ENCODE measurements around the gene RFC5. TPM values are rescaled to one million over a fixed set of nuclear protein-coding genes. Genes with fewer than 3 reads are reported as not detected.

The RFC5 gene
- total and polyA plus RNA-seq, 4 donors = 7.3 to 16.0 (median 8.2) TPM

DNA sequence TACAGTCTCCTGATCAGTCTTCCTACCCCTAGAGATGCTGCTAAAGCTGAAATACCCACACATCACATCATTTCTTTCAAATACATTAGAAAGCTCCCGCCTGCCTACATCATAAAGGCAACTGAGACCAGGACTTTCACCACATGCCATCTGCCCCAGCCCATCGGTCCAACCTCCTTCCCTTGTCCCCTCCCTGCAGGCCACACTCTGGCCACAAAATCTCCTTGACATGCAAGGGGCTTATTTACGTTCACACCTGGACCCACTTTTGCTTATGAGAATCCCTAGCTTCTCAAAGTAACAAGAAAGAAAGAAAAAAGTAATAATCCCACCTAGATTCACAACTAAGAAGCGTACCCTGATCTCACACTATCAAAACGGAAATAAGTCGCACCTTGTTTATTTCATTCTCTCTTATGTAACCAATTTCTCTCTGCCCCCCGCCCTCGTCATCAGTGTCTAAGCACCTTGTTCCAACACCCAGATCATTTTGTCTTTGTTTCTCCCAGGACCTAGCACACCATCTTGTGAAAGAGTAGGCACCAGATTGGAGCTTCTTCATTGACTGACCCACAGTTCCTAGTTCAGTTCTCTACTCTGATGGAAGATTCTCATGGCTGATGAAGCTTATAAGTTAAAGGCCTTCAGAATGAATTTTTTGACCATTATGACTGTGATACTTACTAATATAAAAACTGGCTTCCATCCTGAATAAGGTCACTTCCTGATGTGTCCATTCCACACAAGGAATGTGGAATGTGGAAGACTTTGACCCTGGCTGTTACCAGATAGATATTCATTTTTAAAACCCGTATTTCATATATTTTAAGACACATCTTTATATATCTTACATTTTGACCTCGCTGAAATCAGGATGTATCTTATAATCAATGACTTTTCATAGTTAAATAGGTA is 36.8 kb downstream of the RFC5 start:
- Histone ChIP-seq H3K27ac (ENCODE audit: low read depth in 1 of 2, low read length in 1 of 2) (peak overlapping the region; percentile 56 to 63), H3K27me3 (ENCODE audit: control insufficient read depth in 3 of 3, insufficient read depth in 3 of 3, low read length in 2 of 3) (no peaks in the 10 kb centered on the region), H3K36me3 (ENCODE audit: control insufficient read depth in 4 of 4, insufficient read depth in 4 of 4, low read length in 4 of 4) (peaks cover 4 to 12% (median 10%) of the 10 kb centered on the region in 4 donors), H3K9ac (ENCODE audit: insufficient read depth in 1 of 2, low read length in 2 of 2) (no peak overlapping the region), H3K4me3 (no peak overlapping the region), H3K9me3 (ENCODE audit: control insufficient read depth in 4 of 4, insufficient read depth in 3 of 4, low read length in 3 of 4) (no peaks in the 10 kb centered on the region), H3K4me1 (ENCODE audit: control insufficient read depth in 5 of 5, insufficient read depth in 5 of 5, low read length in 5 of 5) (peaks cover 0 to 24% (median 12%) of the 10 kb centered on the region in 5 donors)
- WGBS, 2 donors = 85 to 96% methylated on average over 10 of the region's 10 CpGs
- TF ChIP-seq CTCF (IDR thresholded peaks at IDR 0.05; ENCODE audit: control extremely low read depth, extremely low read depth) = no peak
- no peak for DNase-seq
- ATAC-seq (ENCODE audit: insufficient read depth, low FRiP score) = no peak

DNA sequence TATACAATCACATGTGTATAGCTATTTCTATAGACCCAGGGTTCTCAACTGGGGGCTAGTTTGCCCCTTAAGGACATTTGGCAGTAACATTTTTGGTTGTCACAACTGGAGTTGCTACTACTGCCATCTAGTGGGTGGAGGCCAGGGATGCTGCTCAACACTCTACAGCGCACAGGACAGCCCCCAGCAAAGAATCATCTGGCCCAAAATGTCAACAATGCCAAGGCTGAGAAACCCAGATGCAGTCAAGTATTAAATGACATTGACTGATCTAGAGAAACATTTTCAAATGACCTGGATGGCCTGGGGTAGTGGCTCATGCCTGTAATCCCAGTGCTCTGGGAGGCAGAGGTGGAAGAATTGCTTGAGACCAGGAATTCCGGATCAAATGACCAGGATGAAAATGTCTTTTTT is 38.6 kb downstream of the RFC5 start:
- peaks cover 0 to 33% (median 12%) of the 10 kb centered on the region in 5 donors for H3K4me1 ChIP-seq (ENCODE audit: control insufficient read depth in 5 of 5, insufficient read depth in 5 of 5, low read length in 5 of 5)
- no peak overlapping the region for H3K9ac ChIP-seq (ENCODE audit: insufficient read depth in 1 of 2, low read length in 2 of 2)
- peak; percentile 1 for TF ChIP-seq CTCF (IDR thresholded peaks at IDR 0.05; ENCODE audit: control extremely low read depth, extremely low read depth)
- DNase-seq (peak; percentile 42 to 51 (median 47)), ATAC-seq (ENCODE audit: insufficient read depth, low FRiP score) (no peak)
- no peaks in the 10 kb centered on the region for H3K9me3 ChIP-seq (ENCODE audit: control insufficient read depth in 4 of 4, insufficient read depth in 3 of 4, low read length in 3 of 4)
- peaks cover 4 to 8% (median 5%) of the 10 kb centered on the region in 4 donors for H3K36me3 ChIP-seq (ENCODE audit: control insufficient read depth in 4 of 4, insufficient read depth in 4 of 4, low read length in 4 of 4)
- no peak overlapping the region for H3K27ac ChIP-seq (ENCODE audit: low read depth in 1 of 2, low read length in 1 of 2)
- H3K27me3 ChIP-seq (ENCODE audit: control insufficient read depth in 3 of 3, insufficient read depth in 3 of 3, low read length in 2 of 3) = no peaks in the 10 kb centered on the region
- no peak overlapping the region for H3K4me3 ChIP-seq
- WGBS, 2 donors = 62 to 67% methylated on average over 2 of the region's 2 CpGs

- WGBS, 2 donors = 72 to 78% methylated on average over 13 of the region's 13 CpGs
- peaks cover 0 to 35% (median 12%) of the 10 kb centered on the region in 5 donors for H3K4me1 ChIP-seq (ENCODE audit: control insufficient read depth in 5 of 5, insufficient read depth in 5 of 5, low read length in 5 of 5)
- peak overlapping the region in 1 of 2 donors; percentile 65 for H3K27ac ChIP-seq (ENCODE audit: low read depth in 1 of 2, low read length in 1 of 2)
Measured at GRCh38 chr12:118055865-118056773, 39.6 kb downstream of the RFC5 start.

More at GRCh38 chr12:118055865-118056773, 39.6 kb downstream of the RFC5 start:
- Histone ChIP-seq H3K9me3 (ENCODE audit: control insufficient read depth in 4 of 4, insufficient read depth in 3 of 4, low read length in 3 of 4) (no peaks in the 10 kb centered on the region), H3K4me3 (no peak overlapping the region), H3K9ac (ENCODE audit: insufficient read depth in 1 of 2, low read length in 2 of 2) (no peak overlapping the region), H3K27me3 (ENCODE audit: control insufficient read depth in 3 of 3, insufficient read depth in 3 of 3, low read length in 2 of 3) (no peaks in the 10 kb centered on the region), H3K36me3 (ENCODE audit: control insufficient read depth in 4 of 4, insufficient read depth in 4 of 4, low read length in 4 of 4) (peaks cover under 1 to 4% (median 3%) of the 10 kb centered on the region in 4 donors)
- ATAC-seq (ENCODE audit: insufficient read depth, low FRiP score) (no peak), DNase-seq (peak; percentile 37 to 67 (median 58))
- TF ChIP-seq CTCF (IDR thresholded peaks at IDR 0.05; ENCODE audit: control extremely low read depth, extremely low read depth) = no peak
